Measurements from ENCODE around the gene TAF11L10. TPM values are rescaled to one million over a fixed set of nuclear protein-coding genes. Genes with fewer than 3 reads are reported as not detected.
"Not testable (repeated sequence)": the region's sequence is repeated elsewhere in the genome, so short reads cannot be mapped to it uniquely, and the experiment has no call there.

The TAF11L10 gene
- total and polyA plus RNA-seq, 2 of the 8 experiments (the other 6 are each of a cell fraction or from before 2014, with no cell fraction given): not detected

- WGBS, 2 experiments (ENCODE audit: extremely low coverage in 1 of 2, insufficient coverage in 1 of 2, insufficient read length in 1 of 2, insufficient replicate concordance in 2 of 2, low coverage in 1 of 2, low lambda C conversion rate in 2 of 2, missing lambda C conversion rate in 1 of 2): 100% methylated on average over 2 of the region's 2 CpGs; no CpG with 5 or more reads in 1 of the 2 experiments
- H3K79me1 ChIP-seq (ENCODE audit: low read depth, low read length); H3K4ac ChIP-seq (replicated peaks; ENCODE audit: insufficient read length, low read depth, low read length); H3K4me2 ChIP-seq (ENCODE audit: insufficient read depth in 1 of 2, low read depth in 2 of 2, low read length in 2 of 2); H3K56ac ChIP-seq (replicated peaks; ENCODE audit: insufficient read length, low read depth, low read length); H4K20me1 ChIP-seq (replicated peaks in 1 of 2; ENCODE audit: control insufficient read depth in 1 of 2, insufficient read depth in 2 of 2, low read length in 2 of 2); H4K91ac ChIP-seq (replicated peaks; ENCODE audit: insufficient read length, low read length); H3K27me3 ChIP-seq (replicated peaks in 1 of 4; ENCODE audit: control insufficient read depth in 3 of 4, extremely low read depth in 1 of 4, insufficient read depth in 3 of 4, low read length in 3 of 4); H3K4me3 ChIP-seq (ENCODE audit: extremely low read depth in 1 of 4, insufficient read depth in 2 of 4, low read depth in 3 of 4, low read length in 4 of 4); H3K23ac ChIP-seq (ENCODE audit: insufficient read length); H3K36me3 ChIP-seq (ENCODE audit: control insufficient read depth in 2 of 4, insufficient read depth in 4 of 4, low read length in 3 of 4); H2BK5ac ChIP-seq (ENCODE audit: low read depth, low read length); H2AK5ac ChIP-seq (ENCODE audit: low read depth, low read length); H2BK20ac ChIP-seq (ENCODE audit: low read length); H2BK12ac ChIP-seq (ENCODE audit: low read depth, low read length); H3K27ac ChIP-seq (ENCODE audit: low read depth, low read length); H4K8ac ChIP-seq (ENCODE audit: extremely low read depth, insufficient read depth, low read length); H2BK15ac ChIP-seq (ENCODE audit: low read length); H2BK120ac ChIP-seq (replicated peaks; ENCODE audit: low read depth, low read length); H3K18ac ChIP-seq (ENCODE audit: extremely low read depth, low read length); H3K14ac ChIP-seq (ENCODE audit: insufficient read length); H4K5ac ChIP-seq (ENCODE audit: insufficient read length, low read depth, low read length); FAIRE-seq; H3K23me2 ChIP-seq (ENCODE audit: low read depth, low read length); H3K79me2 ChIP-seq (ENCODE audit: control insufficient read depth in 1 of 2, insufficient read depth in 2 of 2, low read length in 2 of 2); H3K9ac ChIP-seq (replicated peaks in 1 of 4; ENCODE audit: extremely low read depth in 1 of 4, low read depth in 3 of 4, low read length in 3 of 4); H3K9me3 ChIP-seq (ENCODE audit: insufficient read depth in 2 of 2, low read depth in 1 of 2, low read length in 1 of 2); H2AFZ ChIP-seq (ENCODE audit: low read length); H3K4me1 ChIP-seq (replicated peaks in 1 of 4; ENCODE audit: control insufficient read depth in 3 of 4, insufficient read depth in 4 of 4, low read length in 3 of 4); DNase-seq (ENCODE audit: low read depth in 1 of 2, low spot score in 2 of 2); POLR2A ChIA-PET (ENCODE audit: partially characterized antibody): not testable (repeated sequence)
- CTCF ChIA-PET (ENCODE audit: partially characterized antibody): interaction anchor here (0.6 to 1.0 kb wide), 2 partner anchors 23 to 394 kb away, joined by 3 read pairs; no protein-coding TSS in a partner anchor
These were observed 12.5 kb upstream of the TAF11L10 start, which contains the start of gene TAF11L12 for GRCh38 chr5:17610092-17610491. Gene TAF11L12 (plus strand): TSS chr5:17610392.

- H3K36me3 ChIP-seq (ENCODE audit: control insufficient read depth in 2 of 4, insufficient read depth in 4 of 4, low read length in 3 of 4); H2BK12ac ChIP-seq (ENCODE audit: low read depth, low read length); H2AK5ac ChIP-seq (ENCODE audit: low read depth, low read length); H3K14ac ChIP-seq (ENCODE audit: insufficient read length); H3K4ac ChIP-seq (replicated peaks; ENCODE audit: insufficient read length, low read depth, low read length); POLR2A ChIA-PET (ENCODE audit: partially characterized antibody); H2BK15ac ChIP-seq (ENCODE audit: low read length); H3K56ac ChIP-seq (replicated peaks; ENCODE audit: insufficient read length, low read depth, low read length); H3K79me2 ChIP-seq (ENCODE audit: control insufficient read depth in 1 of 2, insufficient read depth in 2 of 2, low read length in 2 of 2); FAIRE-seq; H3K4me2 ChIP-seq (ENCODE audit: insufficient read depth in 1 of 2, low read depth in 2 of 2, low read length in 2 of 2); H4K20me1 ChIP-seq (replicated peaks in 1 of 2; ENCODE audit: control insufficient read depth in 1 of 2, insufficient read depth in 2 of 2, low read length in 2 of 2); H2BK120ac ChIP-seq (replicated peaks; ENCODE audit: low read depth, low read length); CTCF ChIA-PET (ENCODE audit: partially characterized antibody); DNase-seq (ENCODE audit: low read depth in 1 of 2, low spot score in 2 of 2); H2BK5ac ChIP-seq (ENCODE audit: low read depth, low read length); H3K9me3 ChIP-seq (ENCODE audit: insufficient read depth in 2 of 2, low read depth in 1 of 2, low read length in 1 of 2); H3K4me1 ChIP-seq (replicated peaks in 1 of 4; ENCODE audit: control insufficient read depth in 3 of 4, insufficient read depth in 4 of 4, low read length in 3 of 4); H4K5ac ChIP-seq (ENCODE audit: insufficient read length, low read depth, low read length); H4K91ac ChIP-seq (replicated peaks; ENCODE audit: insufficient read length, low read length); H3K27me3 ChIP-seq (replicated peaks in 1 of 4; ENCODE audit: control insufficient read depth in 3 of 4, extremely low read depth in 1 of 4, insufficient read depth in 3 of 4, low read length in 3 of 4); H3K23me2 ChIP-seq (ENCODE audit: low read depth, low read length); H3K18ac ChIP-seq (ENCODE audit: extremely low read depth, low read length); H4K8ac ChIP-seq (ENCODE audit: extremely low read depth, insufficient read depth, low read length); H3K9ac ChIP-seq (replicated peaks in 1 of 4; ENCODE audit: extremely low read depth in 1 of 4, low read depth in 3 of 4, low read length in 3 of 4); H2AFZ ChIP-seq (ENCODE audit: low read length); H3K4me3 ChIP-seq (ENCODE audit: extremely low read depth in 1 of 4, insufficient read depth in 2 of 4, low read depth in 3 of 4, low read length in 4 of 4); H3K79me1 ChIP-seq (ENCODE audit: low read depth, low read length); H2BK20ac ChIP-seq (ENCODE audit: low read length); H3K23ac ChIP-seq (ENCODE audit: insufficient read length); H3K27ac ChIP-seq (ENCODE audit: low read depth, low read length): not testable (repeated sequence)
- WGBS, 2 experiments (ENCODE audit: extremely low coverage in 1 of 2, insufficient coverage in 1 of 2, insufficient read length in 1 of 2, insufficient replicate concordance in 2 of 2, low coverage in 1 of 2, low lambda C conversion rate in 2 of 2, missing lambda C conversion rate in 1 of 2): 96% methylated on average over 4 of the region's 4 CpGs; no CpG with 5 or more reads in 1 of the 2 experiments
These were observed 9.8 kb upstream of the TAF11L10 start for GRCh38 chr5:17607461-17607860.
